ENCODE measurements around the gene STING1. TPM values are rescaled to one million over a fixed set of nuclear protein-coding genes. Genes with fewer than 3 reads are reported as not detected.

Gene STING1
- total and polyA plus RNA-seq, 2 of the 8 experiments (the other 6 are each of a cell fraction or from before 2014, with no cell fraction given), result 0.26 to 0.47 TPM

- TF ChIP-seq SIN3A (conservative IDR thresholded peaks at IDR 0.05 in 1 of 2, IDR thresholded peaks at IDR 0.05 in 1 of 2; ENCODE audit: low read depth in 1 of 2, low read length in 2 of 2) (no peak), EGR1 (IDR thresholded peaks at IDR 0.05; ENCODE audit: borderline replicate concordance, low read depth, low read length) (no peak)
These were observed 28.6 kb downstream of the STING1 start (continued) for GRCh38 chr5:139453683-139454567.
